Gastrocnemius medialis (tissue), 4 donors: Measurements from ENCODE around the gene SLC25A30.

Experiments
- CTCF ChIP-seq, 5 experiments: fragments of 450-650 bp in 3 of 5; fragments of 200-600 bp in 2 of 5; sonication (generic) in 2 of 5; IDR thresholded peaks in 4 of 5; conservative IDR thresholded peaks in 1 of 5; 1 replicate in 4 of 5; 2 replicates in 1 of 5; pipeline ENCODE4 v1.5.1; 2016 to 2019; ENCODE audit warnings: antibody characterized with exemption in 5 of 5, mild to moderate bottlenecking in 3 of 5, moderate library complexity in 3 of 5
- POLR2A ChIP-seq, 2 donors: fragments of 450-650 bp; IDR thresholded peaks; one replicate each; pipeline ENCODE4 v1.6.1; 2017; ENCODE audit warnings: antibody characterized with exemption in 2 of 2, mild to moderate bottlenecking in 2 of 2, moderate library complexity in 2 of 2

- TF ChIP-seq CTCF (IDR thresholded peaks at IDR 0.05 in 4 of 5, conservative IDR thresholded peaks at IDR 0.05 in 1 of 5) (no peak), POLR2A (IDR thresholded peaks at IDR 0.05) (no peak)
Observed at GRCh38 chr13:45403081-45403480, 15.1 kb downstream of the SLC25A30 start.
